ENCODE measurements around the gene C1GALT1. TPM values are rescaled to one million over a fixed set of nuclear protein-coding genes. Genes with fewer than 3 reads are reported as not detected.

The C1GALT1 gene
- total and polyA plus RNA-seq, 2 donors (not counting 3 experiments of a cell fraction or from before 2014, with no cell fraction given): 18.3 to 31.1 TPM

GRCh38 chr7:7201578-7202374 is 19.4 kb downstream of the C1GALT1 start:
- no peaks in the 10 kb centered on the region for H3K4me1 ChIP-seq (ENCODE audit: control insufficient read depth, extremely low read depth, insufficient read depth, low read length)
- DNase-seq (ENCODE audit: low read depth, low spot score) (no peak), FAIRE-seq (no peak)
- peaks cover 52% of the 10 kb centered on the region for H3K79me2 ChIP-seq (ENCODE audit: control insufficient read depth, insufficient read depth, low read length)
- no peaks in the 10 kb centered on the region for H3K9me1 ChIP-seq (replicated peaks; ENCODE audit: control insufficient read depth, extremely low read depth, insufficient read depth, low read length)
- H3K36me3 ChIP-seq (ENCODE audit: control insufficient read depth in 2 of 2, extremely low read depth in 1 of 2, insufficient read depth in 2 of 2, low read length in 2 of 2): no peaks in the 10 kb centered on the region
- POLR2A ChIA-PET: no interaction called here
- no peak overlapping the region for H3K9ac ChIP-seq (replicated peaks; ENCODE audit: extremely low read depth, insufficient read depth, low read length)
- intact Hi-C loops (cut with micrococcal nuclease) (no loop called here), dilution Hi-C loops (cut with MboI; ENCODE audit: extremely low pct_ligation_motif_present, low sequenced_read_pairs) (no loop called here)
- H3K27me3 ChIP-seq (ENCODE audit: control insufficient read depth in 2 of 2, insufficient read depth in 2 of 2, low read length in 2 of 2): no peaks in the 10 kb centered on the region
- no peak overlapping the region for H3K4me2 ChIP-seq (ENCODE audit: insufficient read depth, low read length)
- BruUV-seq (replicated peaks): no TSS peak
- CTCF ChIA-PET: interaction anchor here (1.4 kb wide), 1 partner anchor 12 kb away, joined by 3 read pairs; no protein-coding TSS in a partner anchor
- TF ChIP-seq, protein P1, sequence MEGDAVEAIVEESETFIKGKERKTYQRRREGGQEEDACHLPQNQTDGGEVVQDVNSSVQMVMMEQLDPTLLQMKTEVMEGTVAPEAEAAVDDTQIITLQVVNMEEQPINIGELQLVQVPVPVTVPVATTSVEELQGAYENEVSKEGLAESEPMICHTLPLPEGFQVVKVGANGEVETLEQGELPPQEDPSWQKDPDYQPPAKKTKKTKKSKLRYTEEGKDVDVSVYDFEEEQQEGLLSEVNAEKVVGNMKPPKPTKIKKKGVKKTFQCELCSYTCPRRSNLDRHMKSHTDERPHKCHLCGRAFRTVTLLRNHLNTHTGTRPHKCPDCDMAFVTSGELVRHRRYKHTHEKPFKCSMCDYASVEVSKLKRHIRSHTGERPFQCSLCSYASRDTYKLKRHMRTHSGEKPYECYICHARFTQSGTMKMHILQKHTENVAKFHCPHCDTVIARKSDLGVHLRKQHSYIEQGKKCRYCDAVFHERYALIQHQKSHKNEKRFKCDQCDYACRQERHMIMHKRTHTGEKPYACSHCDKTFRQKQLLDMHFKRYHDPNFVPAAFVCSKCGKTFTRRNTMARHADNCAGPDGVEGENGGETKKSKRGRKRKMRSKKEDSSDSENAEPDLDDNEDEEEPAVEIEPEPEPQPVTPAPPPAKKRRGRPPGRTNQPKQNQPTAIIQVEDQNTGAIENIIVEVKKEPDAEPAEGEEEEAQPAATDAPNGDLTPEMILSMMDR (IDR thresholded peaks at IDR 0.05; ENCODE audit: extremely low read depth in 1 of 2, insufficient read depth in 1 of 2, low read depth in 1 of 2, low read length in 2 of 2): no peak
- no peak for TF ChIP-seq MAX (IDR thresholded peaks at IDR 0.05; ENCODE audit: insufficient read depth, insufficient read length)
- no peak for TF ChIP-seq MYC (IDR thresholded peaks at IDR 0.05; ENCODE audit: low read depth, low read length)
- TF ChIP-seq GATA2 (IDR thresholded peaks at IDR 0.05; ENCODE audit: insufficient read depth, insufficient read length, low read depth, low read length): no peak
- no peak for TF ChIP-seq FOS (IDR thresholded peaks at IDR 0.05; ENCODE audit: borderline replicate concordance, insufficient read depth, low read length)
- H3K9me3 ChIP-seq (replicated peaks; ENCODE audit: control insufficient read depth, insufficient read depth, low read length): no peaks in the 10 kb centered on the region
- no peaks in the 10 kb centered on the region for H4K20me1 ChIP-seq (replicated peaks; ENCODE audit: control insufficient read depth, extremely low read depth, insufficient read depth, low read length)
- H3K4me3 ChIP-seq (replicated peaks in 1 of 3; ENCODE audit: insufficient read depth in 1 of 3, low read depth in 1 of 3, low read length in 3 of 3): no peak overlapping the region
- H3K27ac ChIP-seq (ENCODE audit: insufficient read depth, low read depth, low read length): no peak overlapping the region
- H2AFZ ChIP-seq (ENCODE audit: low read depth, low read length): no peak overlapping the region

All from endothelial cell of umbilical vein (primary cell).